Loucy (cell line): Measurements from ENCODE around the gene COL6A1.

Experiments
- EZH2phosphoT487 ChIP-seq: fragments of 200-600 bp; IDR thresholded peaks from 2 replicates; pipeline ENCODE4 v1.6.1; 2018; ENCODE audit warnings: antibody characterized with exemption, mild to moderate bottlenecking, moderate library complexity, borderline replicate concordance
- TF ChIP-seq, protein P1 (sequence below): fragments of 200-600 bp; sonication (generic); conservative IDR thresholded peaks from 2 replicates; pipeline ENCODE4 v1.5.1; 2014; ENCODE audit warnings: mild to moderate bottlenecking, antibody characterized with exemption, low read length

DNA sequence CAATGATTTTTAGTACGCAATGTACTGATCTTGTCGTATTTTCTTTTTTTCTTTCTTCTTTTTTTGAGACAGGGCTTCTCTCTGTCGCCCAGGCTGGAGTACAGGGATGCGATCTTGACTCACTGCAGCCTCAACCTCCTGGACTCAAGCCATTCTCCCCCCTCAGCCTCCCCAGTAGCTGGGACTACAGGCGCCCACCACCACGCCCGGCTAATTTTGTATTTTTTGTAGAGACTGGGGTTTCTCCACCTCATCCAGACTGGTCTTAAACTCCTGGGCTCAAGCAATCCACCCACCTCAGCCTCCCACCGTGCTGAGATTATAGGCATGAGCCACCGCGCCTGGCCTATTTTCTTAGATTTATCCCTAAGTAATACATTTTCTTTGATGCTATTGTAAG lies 72.5 kb downstream of the COL6A1 start:
- TF ChIP-seq, protein P1, sequence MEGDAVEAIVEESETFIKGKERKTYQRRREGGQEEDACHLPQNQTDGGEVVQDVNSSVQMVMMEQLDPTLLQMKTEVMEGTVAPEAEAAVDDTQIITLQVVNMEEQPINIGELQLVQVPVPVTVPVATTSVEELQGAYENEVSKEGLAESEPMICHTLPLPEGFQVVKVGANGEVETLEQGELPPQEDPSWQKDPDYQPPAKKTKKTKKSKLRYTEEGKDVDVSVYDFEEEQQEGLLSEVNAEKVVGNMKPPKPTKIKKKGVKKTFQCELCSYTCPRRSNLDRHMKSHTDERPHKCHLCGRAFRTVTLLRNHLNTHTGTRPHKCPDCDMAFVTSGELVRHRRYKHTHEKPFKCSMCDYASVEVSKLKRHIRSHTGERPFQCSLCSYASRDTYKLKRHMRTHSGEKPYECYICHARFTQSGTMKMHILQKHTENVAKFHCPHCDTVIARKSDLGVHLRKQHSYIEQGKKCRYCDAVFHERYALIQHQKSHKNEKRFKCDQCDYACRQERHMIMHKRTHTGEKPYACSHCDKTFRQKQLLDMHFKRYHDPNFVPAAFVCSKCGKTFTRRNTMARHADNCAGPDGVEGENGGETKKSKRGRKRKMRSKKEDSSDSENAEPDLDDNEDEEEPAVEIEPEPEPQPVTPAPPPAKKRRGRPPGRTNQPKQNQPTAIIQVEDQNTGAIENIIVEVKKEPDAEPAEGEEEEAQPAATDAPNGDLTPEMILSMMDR: no peak
- no peak for TF ChIP-seq EZH2phosphoT487
